ENCODE results near the gene TSPEAR. TPM values are rescaled to one million over a fixed set of nuclear protein-coding genes. Genes with fewer than 3 reads are reported as not detected.

The TSPEAR gene
- total and polyA plus RNA-seq, 2 of the 13 experiments (the other 11 are each of a cell fraction or from before 2014, with no cell fraction given): 0.07 to 0.32 TPM

- TF ChIP-seq MTA1 (CRISPR knock-in tag; IDR thresholded peaks at IDR 0.05; ENCODE audit: borderline replicate concordance) (peak; percentile 83; the same call in 1 of the 2 replicates), ZNF83 (CRISPR knock-in tag; IDR thresholded peaks at IDR 0.05; ENCODE audit: borderline replicate concordance) (0 out of 2 replicates have a peak, but pooled peaks have one; percentile 36), ZNF138 (CRISPR knock-in tag; IDR thresholded peaks at IDR 0.05; ENCODE audit: low read depth) (no peak), EED (CRISPR knock-in tag; IDR thresholded peaks at IDR 0.05) (peak; percentile 46; the same call in 1 of the 2 replicates), ONECUT2 (CRISPR knock-in tag; IDR thresholded peaks at IDR 0.05) (no peak), SMAD3 (CRISPR knock-in tag; IDR thresholded peaks at IDR 0.05) (no peak), JUN (CRISPR knock-in tag; IDR thresholded peaks at IDR 0.05) (no peak; the same call in 1 of the 2 replicates), KAT2B (IDR thresholded peaks at IDR 0.05; ENCODE audit: borderline replicate concordance, low read depth, low read length) (no peak), ZSCAN22 (CRISPR knock-in tag; IDR thresholded peaks at IDR 0.05) (no peak), ZNF343 (CRISPR knock-in tag; IDR thresholded peaks at IDR 0.05) (no peak), ZNF224 (CRISPR knock-in tag; IDR thresholded peaks at IDR 0.05) (peak; percentile 33; the same call in 1 of the 2 replicates), ZNF883 (CRISPR knock-in tag; IDR thresholded peaks at IDR 0.05; ENCODE audit: not compliant biosample characterization) (peak; percentile 55), ZNF781 (CRISPR knock-in tag; IDR thresholded peaks at IDR 0.05; ENCODE audit: borderline replicate concordance, not compliant biosample characterization) (peak; percentile 68), DPF2 (CRISPR knock-in tag; IDR thresholded peaks at IDR 0.05; ENCODE audit: borderline replicate concordance, low read depth) (peak; percentile 40; the same call in 1 of the 2 replicates), XBP1 (CRISPR knock-in tag; IDR thresholded peaks at IDR 0.05) (no peak), TBX2 (CRISPR knock-in tag; IDR thresholded peaks at IDR 0.05; ENCODE audit: borderline replicate concordance) (peak; percentile 94), ZNF615 (CRISPR knock-in tag; IDR thresholded peaks at IDR 0.05; ENCODE audit: borderline replicate concordance) (no peak), FOXA3 (CRISPR knock-in tag; IDR thresholded peaks at IDR 0.05) (peak; percentile 73), NPAS2 (CRISPR knock-in tag; IDR thresholded peaks at IDR 0.05; ENCODE audit: borderline replicate concordance) (no peak)
- TF ChIP-seq, protein P1, sequence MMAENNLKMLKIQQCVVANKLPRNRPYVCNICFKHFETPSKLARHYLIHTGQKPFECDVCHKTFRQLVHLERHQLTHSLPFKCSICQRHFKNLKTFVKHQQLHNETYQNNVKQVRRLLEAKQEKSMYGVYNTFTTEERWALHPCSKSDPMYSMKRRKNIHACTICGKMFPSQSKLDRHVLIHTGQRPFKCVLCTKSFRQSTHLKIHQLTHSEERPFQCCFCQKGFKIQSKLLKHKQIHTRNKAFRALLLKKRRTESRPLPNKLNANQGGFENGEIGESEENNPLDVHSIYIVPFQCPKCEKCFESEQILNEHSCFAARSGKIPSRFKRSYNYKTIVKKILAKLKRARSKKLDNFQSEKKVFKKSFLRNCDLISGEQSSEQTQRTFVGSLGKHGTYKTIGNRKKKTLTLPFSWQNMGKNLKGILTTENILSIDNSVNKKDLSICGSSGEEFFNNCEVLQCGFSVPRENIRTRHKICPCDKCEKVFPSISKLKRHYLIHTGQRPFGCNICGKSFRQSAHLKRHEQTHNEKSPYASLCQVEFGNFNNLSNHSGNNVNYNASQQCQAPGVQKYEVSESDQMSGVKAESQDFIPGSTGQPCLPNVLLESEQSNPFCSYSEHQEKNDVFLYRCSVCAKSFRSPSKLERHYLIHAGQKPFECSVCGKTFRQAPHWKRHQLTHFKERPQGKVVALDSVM (CRISPR knock-in tag; IDR thresholded peaks at IDR 0.05): no peak
- TF ChIP-seq, protein P2, sequence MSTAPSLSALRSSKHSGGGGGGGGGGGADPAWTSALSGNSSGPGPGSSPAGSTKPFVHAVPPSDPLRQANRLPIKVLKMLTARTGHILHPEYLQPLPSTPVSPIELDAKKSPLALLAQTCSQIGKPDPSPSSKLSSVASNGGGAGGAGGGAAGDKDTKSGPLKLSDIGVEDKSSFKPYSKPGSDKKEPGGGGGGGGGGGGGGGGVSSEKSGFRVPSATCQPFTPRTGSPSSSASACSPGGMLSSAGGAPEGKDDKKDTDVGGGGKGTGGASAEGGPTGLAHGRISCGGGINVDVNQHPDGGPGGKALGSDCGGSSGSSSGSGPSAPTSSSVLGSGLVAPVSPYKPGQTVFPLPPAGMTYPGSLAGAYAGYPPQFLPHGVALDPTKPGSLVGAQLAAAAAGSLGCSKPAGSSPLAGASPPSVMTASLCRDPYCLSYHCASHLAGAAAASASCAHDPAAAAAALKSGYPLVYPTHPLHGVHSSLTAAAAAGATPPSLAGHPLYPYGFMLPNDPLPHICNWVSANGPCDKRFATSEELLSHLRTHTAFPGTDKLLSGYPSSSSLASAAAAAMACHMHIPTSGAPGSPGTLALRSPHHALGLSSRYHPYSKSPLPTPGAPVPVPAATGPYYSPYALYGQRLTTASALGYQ (CRISPR knock-in tag; IDR thresholded peaks at IDR 0.05): peak; percentile 68
- TF ChIP-seq, protein P3, sequence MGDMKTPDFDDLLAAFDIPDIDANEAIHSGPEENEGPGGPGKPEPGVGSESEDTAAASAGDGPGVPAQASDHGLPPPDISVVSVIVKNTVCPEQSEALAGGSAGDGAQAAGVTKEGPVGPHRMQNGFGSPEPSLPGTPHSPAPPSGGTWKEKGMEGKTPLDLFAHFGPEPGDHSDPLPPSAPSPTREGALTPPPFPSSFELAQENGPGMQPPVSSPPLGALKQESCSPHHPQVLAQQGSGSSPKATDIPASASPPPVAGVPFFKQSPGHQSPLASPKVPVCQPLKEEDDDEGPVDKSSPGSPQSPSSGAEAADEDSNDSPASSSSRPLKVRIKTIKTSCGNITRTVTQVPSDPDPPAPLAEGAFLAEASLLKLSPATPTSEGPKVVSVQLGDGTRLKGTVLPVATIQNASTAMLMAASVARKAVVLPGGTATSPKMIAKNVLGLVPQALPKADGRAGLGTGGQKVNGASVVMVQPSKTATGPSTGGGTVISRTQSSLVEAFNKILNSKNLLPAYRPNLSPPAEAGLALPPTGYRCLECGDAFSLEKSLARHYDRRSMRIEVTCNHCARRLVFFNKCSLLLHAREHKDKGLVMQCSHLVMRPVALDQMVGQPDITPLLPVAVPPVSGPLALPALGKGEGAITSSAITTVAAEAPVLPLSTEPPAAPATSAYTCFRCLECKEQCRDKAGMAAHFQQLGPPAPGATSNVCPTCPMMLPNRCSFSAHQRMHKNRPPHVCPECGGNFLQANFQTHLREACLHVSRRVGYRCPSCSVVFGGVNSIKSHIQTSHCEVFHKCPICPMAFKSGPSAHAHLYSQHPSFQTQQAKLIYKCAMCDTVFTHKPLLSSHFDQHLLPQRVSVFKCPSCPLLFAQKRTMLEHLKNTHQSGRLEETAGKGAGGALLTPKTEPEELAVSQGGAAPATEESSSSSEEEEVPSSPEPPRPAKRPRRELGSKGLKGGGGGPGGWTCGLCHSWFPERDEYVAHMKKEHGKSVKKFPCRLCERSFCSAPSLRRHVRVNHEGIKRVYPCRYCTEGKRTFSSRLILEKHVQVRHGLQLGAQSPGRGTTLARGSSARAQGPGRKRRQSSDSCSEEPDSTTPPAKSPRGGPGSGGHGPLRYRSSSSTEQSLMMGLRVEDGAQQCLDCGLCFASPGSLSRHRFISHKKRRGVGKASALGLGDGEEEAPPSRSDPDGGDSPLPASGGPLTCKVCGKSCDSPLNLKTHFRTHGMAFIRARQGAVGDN (CRISPR knock-in tag; IDR thresholded peaks at IDR 0.05): peak; percentile 100
These were observed 117.6 kb downstream of the TSPEAR start (continued) for GRCh38 chr21:44593598-44594405.
